Neural progenitor cell (in vitro differentiated cells): Measurements from ENCODE around the gene TIRAP. TPM values are rescaled to one million over a fixed set of nuclear protein-coding genes. Genes with fewer than 3 reads are reported as not detected.

Source experiments
- DNase-seq: peaks from one replicate; pipeline ENCODE4 v3.0.0-alpha.2; 2016; ENCODE audit warnings: low spot score
- H2AFZ ChIP-seq: fragments of 200-600 bp; sonication (generic); replicated peaks from 2 replicates; pipeline ENCODE4 v1.6.1; 2016; ENCODE audit warnings: antibody characterized with exemption
- H3F3A ChIP-seq: fragments of 200-600 bp; sonication (generic); 2 replicates; pipeline ENCODE4 v1.6.1; 2016; ENCODE audit warnings: antibody characterized with exemption, low read depth
- H3K27ac ChIP-seq: fragments of 200-600 bp; sonication (generic); 2 replicates; pipeline ENCODE4 v1.5.1; 2016; ENCODE audit warnings: mild to moderate bottlenecking
- H3K27me3 ChIP-seq: fragments of 200-600 bp; sonication (generic); 2 replicates; pipeline ENCODE4 v1.6.1; 2016; ENCODE audit warnings: mild to moderate bottlenecking, moderate library complexity
- H3K36me3 ChIP-seq: fragments of 200-600 bp; sonication (generic); 2 replicates; pipeline ENCODE4 v1.5.1; 2016
- H3K4me1 ChIP-seq: fragments of 200-600 bp; sonication (generic); 2 replicates; pipeline ENCODE4 v1.6.1; 2016; ENCODE audit warnings: mixed run types
- H3K4me2 ChIP-seq: fragments of 200-600 bp; sonication (generic); 2 replicates; pipeline ENCODE4 v1.6.1; 2016
- H3K4me3 ChIP-seq: fragments of 200-600 bp; sonication (generic); 2 replicates; pipeline ENCODE4 v1.5.1; 2016
- H3K79me2 ChIP-seq: fragments of 200-600 bp; sonication (generic); 2 replicates; pipeline ENCODE4 v1.6.1; 2016; ENCODE audit warnings: low read depth
- H3K9ac ChIP-seq: fragments of 200-600 bp; sonication (generic); 2 replicates; pipeline ENCODE4 v1.6.1; 2016
- H3K9me3 ChIP-seq: fragments of 200-600 bp; sonication (generic); 2 replicates; pipeline ENCODE4 v1.5.1; 2016; ENCODE audit warnings: low read depth
- H4K20me1 ChIP-seq: fragments of 200-600 bp; sonication (generic); 2 replicates; pipeline ENCODE4 v1.6.1; 2016; ENCODE audit warnings: low read depth
- H3K27ac Mint-ChIP-seq: 3 replicates; pipeline ENCODE4 v1.8.0; 2021; ENCODE audit warnings: mixed read lengths
- H3K27me3 Mint-ChIP-seq: 2 replicates; pipeline ENCODE4 v1.8.0; 2022; ENCODE audit warnings: low read depth, mild to moderate bottlenecking, inconsistent platforms, moderate library complexity, mixed read lengths; ENCODE audit not compliant: insufficient read depth
- H3K36me3 Mint-ChIP-seq: 3 replicates; pipeline ENCODE4 v1.8.0; 2021; ENCODE audit warnings: mixed read lengths
- H3K4me1 Mint-ChIP-seq: 3 replicates; pipeline ENCODE4 v1.8.0; 2021; ENCODE audit warnings: mixed read lengths
- H3K4me3 Mint-ChIP-seq: 3 replicates; pipeline ENCODE4 v1.8.0; 2021; ENCODE audit warnings: mild to moderate bottlenecking, moderate library complexity, mixed read lengths
- H3K9me3 Mint-ChIP-seq: 3 replicates; pipeline ENCODE4 v1.8.0; 2020; ENCODE audit warnings: mixed read lengths
- CTCF ChIP-seq: fragments of 200-600 bp; sonication (generic); IDR thresholded peaks from 2 replicates; pipeline ENCODE4 v1.5.1; 2017; ENCODE audit warnings: antibody characterized with exemption, mild to moderate bottlenecking
- EZH2 ChIP-seq: fragments of 200-600 bp; sonication (generic); IDR thresholded peaks from 2 replicates; pipeline ENCODE4 v1.6.1; 2017; ENCODE audit warnings: antibody characterized with exemption, mild to moderate bottlenecking, moderate library complexity
- EZH2phosphoT487 ChIP-seq: fragments of 200-600 bp; sonication (generic); IDR thresholded peaks from 2 replicates; pipeline ENCODE4 v1.6.1; 2017; ENCODE audit warnings: antibody characterized with exemption
- total RNA-seq: library from RNA; depleted of rRNA; stranded (reverse); fragments of >200 nt; gene quantifications from 2 replicates; pipeline ENCODE4 v1.2.3, GENCODE V29; 2015; ENCODE audit warnings: low replicate concordance

TIRAP gene
- total RNA-seq, 1 donor from 2014 or later: 5.3 TPM

GRCh38 chr11:126304457-126305075 lies 21.7 kb downstream of the TIRAP start:
- Mint-ChIP-seq H3K4me1 (peaks cover 18% of the 10 kb centered on the region), H3K27me3 (peaks cover 4% of the 10 kb centered on the region), H3K27ac (peak overlapping the region; percentile 40), H3K4me3 (peak overlapping the region; percentile 83), H3K9me3 (peaks cover 4% of the 10 kb centered on the region), H3K36me3 (peaks cover 18% of the 10 kb centered on the region)
- H3K4me1 ChIP-seq: peaks cover 4% of the 10 kb centered on the region
- no peak for DNase-seq
- H3K27me3 ChIP-seq: no peaks in the 10 kb centered on the region
- no peaks in the 10 kb centered on the region for H3K36me3 ChIP-seq
- H4K20me1 ChIP-seq: no peaks in the 10 kb centered on the region
- peaks cover 23% of the 10 kb centered on the region for H3K79me2 ChIP-seq
- H3K4me2 ChIP-seq: peak overlapping the region; percentile 79
- no peaks in the 10 kb centered on the region for H3F3A ChIP-seq
- peak overlapping the region; percentile 46 for H2AFZ ChIP-seq
- H3K9me3 ChIP-seq: no peaks in the 10 kb centered on the region
- H3K27ac ChIP-seq: no peak overlapping the region
- H3K9ac ChIP-seq: no peak overlapping the region
- TF ChIP-seq EZH2 (no peak), EZH2phosphoT487 (no peak), CTCF (no peak)
- H3K4me3 ChIP-seq: peak overlapping the region; percentile 42

GRCh38 chr11:126305699-126306098 lies 22.8 kb downstream of the TIRAP start:
- Histone ChIP-seq H3K4me1 (peaks cover 4% of the 10 kb centered on the region), H3K4me3 (no peak overlapping the region), H3K9me3 (no peaks in the 10 kb centered on the region), H4K20me1 (no peaks in the 10 kb centered on the region), H3F3A (no peaks in the 10 kb centered on the region), H3K27ac (no peak overlapping the region), H3K79me2 (peaks cover 23% of the 10 kb centered on the region), H2AFZ (no peak overlapping the region), H3K9ac (no peak overlapping the region), H3K4me2 (no peak overlapping the region), H3K27me3 (no peaks in the 10 kb centered on the region), H3K36me3 (no peaks in the 10 kb centered on the region)
- Mint-ChIP-seq H3K4me1 (peaks cover 20% of the 10 kb centered on the region), H3K27me3 (peaks cover 2% of the 10 kb centered on the region), H3K4me3 (peak overlapping the region; percentile 39), H3K36me3 (peaks cover 15% of the 10 kb centered on the region), H3K9me3 (peaks cover 4% of the 10 kb centered on the region), H3K27ac (peak overlapping the region; percentile 36)
- DNase-seq: no peak
- TF ChIP-seq CTCF: no peak

DNA sequence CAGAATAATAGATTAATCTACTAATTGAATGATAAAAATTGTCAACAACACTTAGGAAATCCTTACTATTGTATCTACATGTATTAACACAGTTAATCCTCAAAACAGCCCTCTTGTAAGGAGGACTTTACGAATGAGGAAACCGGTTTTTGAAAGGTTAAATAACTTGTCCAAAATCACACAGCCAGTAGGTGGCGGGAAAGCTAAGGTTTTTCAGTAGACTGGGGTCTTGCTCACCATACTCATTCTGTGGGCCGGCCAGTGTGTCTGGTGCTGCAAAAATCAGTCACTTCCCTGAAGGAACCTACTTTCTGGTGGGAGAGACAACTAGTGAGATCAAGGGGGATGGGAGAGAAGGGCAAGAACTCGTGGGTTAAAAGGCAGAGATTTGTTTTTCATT lies 24.8 kb downstream of the TIRAP start:
- peaks cover 20% of the 10 kb centered on the region for H3K4me1 Mint-ChIP-seq
- no peak overlapping the region for H3K4me3 Mint-ChIP-seq
- peak; percentile 62 for DNase-seq
- peaks cover 4% of the 10 kb centered on the region for H3K4me1 ChIP-seq
- no peaks in the 10 kb centered on the region for H3K9me3 ChIP-seq
- H3K9ac ChIP-seq: no peak overlapping the region
- no peak overlapping the region for H3K4me2 ChIP-seq
- no peak overlapping the region for H3K27ac ChIP-seq
- no peaks in the 10 kb centered on the region for H4K20me1 ChIP-seq
- H3F3A ChIP-seq: no peaks in the 10 kb centered on the region
- H3K79me2 ChIP-seq: peaks cover 19% of the 10 kb centered on the region
- no peak overlapping the region for H3K4me3 ChIP-seq
- peaks cover 2% of the 10 kb centered on the region for H3K27me3 Mint-ChIP-seq
- no peaks in the 10 kb centered on the region for H3K27me3 ChIP-seq
- TF ChIP-seq CTCF (peak; percentile 56), EZH2phosphoT487 (no peak)
- H3K36me3 Mint-ChIP-seq: peaks cover 12% of the 10 kb centered on the region
- H3K27ac Mint-ChIP-seq: no peak overlapping the region
- no peak overlapping the region for H2AFZ ChIP-seq
- peaks cover 2% of the 10 kb centered on the region for H3K9me3 Mint-ChIP-seq
- H3K36me3 ChIP-seq: no peaks in the 10 kb centered on the region
